Measurements from ENCODE around the gene MAGEA11. TPM values are rescaled to one million over a fixed set of nuclear protein-coding genes. Genes with fewer than 3 reads are reported as not detected.

Gene MAGEA11
- total RNA-seq, 4 donors from 2014 or later: not detected

DNA sequence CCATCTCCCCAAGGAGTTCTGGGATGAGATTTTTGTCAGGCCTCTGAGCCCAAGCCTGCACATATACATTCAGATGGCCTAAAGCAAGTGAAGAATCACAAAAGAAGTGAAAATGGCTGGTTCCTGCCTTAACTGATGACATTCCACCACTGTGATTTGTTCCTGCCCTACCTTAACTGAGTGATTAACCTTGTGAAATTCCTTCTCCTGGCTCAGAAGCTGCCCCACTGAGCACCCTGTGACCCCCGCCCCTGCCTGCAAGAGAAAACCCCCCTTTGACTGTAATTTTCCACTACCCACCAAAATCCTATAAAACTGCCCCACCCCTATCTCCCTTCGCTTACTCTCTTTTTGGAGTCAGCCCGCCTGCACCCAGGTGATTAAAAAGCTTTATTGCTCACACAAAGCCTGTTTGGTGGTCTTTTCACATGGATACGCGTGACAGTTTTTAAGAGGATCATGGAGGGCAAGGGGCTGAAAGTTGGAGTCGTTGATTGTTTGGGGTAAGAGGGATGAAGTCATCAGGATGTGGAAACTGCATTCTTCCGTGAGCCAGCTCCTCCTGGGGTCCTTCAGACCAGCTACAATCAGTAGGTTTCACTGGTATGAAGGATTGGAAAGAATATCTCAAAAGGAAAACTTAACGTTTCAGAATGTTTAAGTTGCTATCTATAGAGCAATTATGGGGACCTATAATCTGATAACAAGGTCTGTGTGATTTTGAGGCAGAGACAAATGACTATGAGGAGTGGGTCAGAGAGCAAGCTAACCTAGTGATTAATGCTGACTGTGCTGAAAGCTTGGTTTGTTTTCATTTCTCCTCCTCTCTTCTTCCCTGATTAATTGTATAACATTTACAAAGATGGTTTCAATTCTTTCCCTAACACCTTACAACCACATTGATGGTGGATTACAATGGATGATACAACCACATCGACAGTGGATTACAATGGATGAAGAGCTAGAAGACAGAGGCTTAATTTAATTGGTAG is 28.6 kb upstream of the MAGEA11 start:
- H3K4me1 ChIP-seq: no peaks in the 10 kb centered on the region
- no peak for TF ChIP-seq POLR2A (IDR thresholded peaks at IDR 0.05; ENCODE audit: low read depth)
- no peak for TF ChIP-seq EP300 (IDR thresholded peaks at IDR 0.05)
- TF ChIP-seq POLR2AphosphoS5 (IDR thresholded peaks at IDR 0.05): no peak
- TF ChIP-seq, protein P1, sequence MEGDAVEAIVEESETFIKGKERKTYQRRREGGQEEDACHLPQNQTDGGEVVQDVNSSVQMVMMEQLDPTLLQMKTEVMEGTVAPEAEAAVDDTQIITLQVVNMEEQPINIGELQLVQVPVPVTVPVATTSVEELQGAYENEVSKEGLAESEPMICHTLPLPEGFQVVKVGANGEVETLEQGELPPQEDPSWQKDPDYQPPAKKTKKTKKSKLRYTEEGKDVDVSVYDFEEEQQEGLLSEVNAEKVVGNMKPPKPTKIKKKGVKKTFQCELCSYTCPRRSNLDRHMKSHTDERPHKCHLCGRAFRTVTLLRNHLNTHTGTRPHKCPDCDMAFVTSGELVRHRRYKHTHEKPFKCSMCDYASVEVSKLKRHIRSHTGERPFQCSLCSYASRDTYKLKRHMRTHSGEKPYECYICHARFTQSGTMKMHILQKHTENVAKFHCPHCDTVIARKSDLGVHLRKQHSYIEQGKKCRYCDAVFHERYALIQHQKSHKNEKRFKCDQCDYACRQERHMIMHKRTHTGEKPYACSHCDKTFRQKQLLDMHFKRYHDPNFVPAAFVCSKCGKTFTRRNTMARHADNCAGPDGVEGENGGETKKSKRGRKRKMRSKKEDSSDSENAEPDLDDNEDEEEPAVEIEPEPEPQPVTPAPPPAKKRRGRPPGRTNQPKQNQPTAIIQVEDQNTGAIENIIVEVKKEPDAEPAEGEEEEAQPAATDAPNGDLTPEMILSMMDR (IDR thresholded peaks at IDR 0.05): no peak
- H3K4me3 ChIP-seq: no peak overlapping the region
- H3K27me3 ChIP-seq: no peaks in the 10 kb centered on the region
- 43% methylated on average over 9 of the region's 9 CpGs for WGBS
- no peak for DNase-seq (ENCODE audit: extremely low spot score)
- no peak overlapping the region for H3K27ac ChIP-seq (replicated peaks in 1 of 4)
- intact Hi-C loops (cut with DNase I): no loop called here
- H3K36me3 ChIP-seq: no peaks in the 10 kb centered on the region
- H3K9me3 ChIP-seq: no peaks in the 10 kb centered on the region

GRCh38 chrX:149683966-149684730 is 27.7 kb upstream of the MAGEA11 start:
- Histone ChIP-seq H3K9me3 (no peaks in the 10 kb centered on the region), H3K27ac (replicated peaks in 1 of 4) (no peak overlapping the region), H3K4me3 (no peak overlapping the region), H3K27me3 (no peaks in the 10 kb centered on the region), H3K4me1 (no peaks in the 10 kb centered on the region), H3K36me3 (no peaks in the 10 kb centered on the region)
- 46% methylated on average over 6 of the region's 6 CpGs for WGBS
- DNase-seq (ENCODE audit: extremely low spot score): no peak
- TF ChIP-seq POLR2A (IDR thresholded peaks at IDR 0.05; ENCODE audit: low read depth) (no peak), EP300 (IDR thresholded peaks at IDR 0.05) (no peak), POLR2AphosphoS5 (IDR thresholded peaks at IDR 0.05) (no peak)
- TF ChIP-seq, protein P1 (IDR thresholded peaks at IDR 0.05): no peak
- intact Hi-C loops (cut with DNase I): no loop called here

DNA sequence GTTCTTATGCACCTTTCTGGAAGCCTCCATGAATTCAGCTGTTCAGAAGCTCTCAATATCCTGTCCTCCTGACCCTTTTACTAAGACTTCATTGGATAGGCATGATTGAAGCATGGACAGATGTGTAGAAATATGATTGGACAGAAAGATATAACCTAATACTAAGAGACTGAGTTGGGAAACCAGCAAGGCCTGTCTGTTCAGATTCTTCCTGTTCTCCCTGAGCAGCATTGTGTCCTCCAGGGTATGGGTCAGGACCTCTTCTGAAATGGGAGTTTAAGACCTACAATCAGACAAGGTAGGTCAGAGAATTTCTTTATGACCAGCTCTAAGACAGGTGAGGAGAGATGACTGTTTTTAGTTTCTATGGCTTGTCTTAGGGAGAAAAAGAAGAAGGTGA is 23.9 kb upstream of the MAGEA11 start:
- Histone ChIP-seq H3K27ac (replicated peaks in 1 of 4) (no peak overlapping the region), H3K9me3 (no peaks in the 10 kb centered on the region), H3K4me3 (no peak overlapping the region), H3K27me3 (no peaks in the 10 kb centered on the region), H3K4me1 (no peaks in the 10 kb centered on the region), H3K36me3 (no peaks in the 10 kb centered on the region)
- no peak for TF ChIP-seq POLR2AphosphoS5 (IDR thresholded peaks at IDR 0.05)
- TF ChIP-seq POLR2A (IDR thresholded peaks at IDR 0.05; ENCODE audit: low read depth): no peak
- TF ChIP-seq EP300 (IDR thresholded peaks at IDR 0.05): no peak
- TF ChIP-seq, protein P1 (IDR thresholded peaks at IDR 0.05): no peak
- intact Hi-C loops (cut with DNase I): no loop called here
- DNase-seq (ENCODE audit: extremely low spot score): no peak

DNA sequence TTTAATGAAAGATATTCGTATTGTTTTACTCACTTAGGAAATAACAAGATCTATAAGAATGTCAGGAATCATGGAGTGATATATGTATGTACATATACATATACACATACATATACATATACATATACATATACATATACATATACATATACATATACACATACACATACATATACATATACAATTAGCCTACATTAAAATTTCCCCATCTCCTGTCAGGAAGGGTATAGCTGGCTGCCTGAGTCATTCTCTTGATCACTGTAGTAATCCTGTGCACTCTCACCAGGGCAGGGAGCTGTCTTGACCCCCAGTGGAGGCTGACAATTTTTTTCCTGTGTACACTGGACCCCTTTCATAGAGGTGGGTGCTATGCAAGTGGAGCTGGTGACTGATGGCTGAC is 23.3 kb upstream of the MAGEA11 start:
- DNase-seq (ENCODE audit: extremely low spot score): no peak
- H3K4me1 ChIP-seq: no peaks in the 10 kb centered on the region
- no peaks in the 10 kb centered on the region for H3K9me3 ChIP-seq
- H3K36me3 ChIP-seq: no peaks in the 10 kb centered on the region
- H3K4me3 ChIP-seq: no peak overlapping the region
- no peaks in the 10 kb centered on the region for H3K27me3 ChIP-seq
- 64% methylated on average over 1 of the region's 1 CpG for WGBS
- H3K27ac ChIP-seq (replicated peaks in 1 of 4): no peak overlapping the region
- TF ChIP-seq POLR2A (IDR thresholded peaks at IDR 0.05; ENCODE audit: low read depth) (no peak), EP300 (IDR thresholded peaks at IDR 0.05) (no peak), POLR2AphosphoS5 (IDR thresholded peaks at IDR 0.05) (no peak)
- TF ChIP-seq, protein P1 (IDR thresholded peaks at IDR 0.05): no peak
- intact Hi-C loops (cut with DNase I): no loop called here
